A549 treated with CpdA at 1 μM for 4 hours (cell line): Measurements from ENCODE around the gene SLC25A24. TPM values are rescaled to one million over a fixed set of nuclear protein-coding genes. Genes with fewer than 3 reads are reported as not detected.

ENCODE experiments used
- total RNA-seq: library from RNA; stranded (reverse); fragments of 200-300 nt; extraction: Qiagen RNA extraction; gene quantifications from 5 replicates; pipeline ENCODE4 v1.2.3, GENCODE V29; 2022; ENCODE audit warnings: low read depth

The SLC25A24 gene
- total RNA-seq: 24.9 to 33.0 TPM (median 25.6 TPM) in 5 replicates

DNA sequence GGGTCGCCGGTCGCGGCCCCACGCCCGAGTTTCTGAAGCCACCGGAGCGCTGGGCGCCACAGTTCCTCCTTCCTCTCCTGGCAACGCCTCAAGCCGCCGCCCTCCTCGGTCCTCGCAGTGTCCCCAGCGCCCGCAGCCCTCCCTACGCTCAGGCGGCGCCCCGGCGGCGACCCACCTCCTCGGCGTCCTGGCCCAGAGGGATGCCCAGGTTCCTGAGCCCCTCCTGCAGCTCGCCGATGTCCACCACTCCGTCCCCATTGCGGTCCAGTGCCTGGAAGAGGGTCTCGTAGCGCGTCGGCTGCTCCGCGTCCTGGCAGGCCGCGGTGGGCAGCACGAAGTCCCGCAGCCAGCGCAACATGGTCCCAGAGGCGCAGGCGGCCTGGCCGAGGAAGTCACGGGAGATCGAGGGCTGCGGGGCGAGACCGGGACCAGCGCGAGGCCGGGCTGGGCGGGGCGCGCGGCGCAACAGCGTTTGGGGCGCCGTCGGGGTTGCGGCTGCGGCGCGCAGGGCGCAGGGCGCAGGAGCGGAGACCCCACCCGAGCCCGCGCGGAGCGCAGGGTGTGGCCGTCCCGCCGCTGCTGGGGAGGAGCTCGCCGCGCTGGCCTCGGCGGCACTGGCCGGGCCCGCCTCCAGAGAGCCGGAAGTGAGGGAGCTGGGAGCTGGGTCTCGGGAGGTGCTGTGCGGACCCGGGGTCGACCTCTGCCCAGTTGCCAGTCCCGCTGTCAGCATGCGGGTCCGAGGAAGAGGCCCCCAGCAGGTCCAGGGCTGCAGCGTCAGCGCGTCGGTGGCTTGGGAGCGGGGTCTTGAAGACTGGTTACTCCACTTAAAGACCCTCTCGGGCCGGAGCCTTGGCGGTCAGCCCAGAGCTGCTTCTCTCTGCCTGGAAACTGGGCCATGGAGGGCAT lies at the start of gene SLC25A24:
Gene SLC25A24, minus strand, starts transcription at position 563 of the 906 bp plus-strand sequence. Its CDS starts 205 bp downstream, at position 358.

DNA sequence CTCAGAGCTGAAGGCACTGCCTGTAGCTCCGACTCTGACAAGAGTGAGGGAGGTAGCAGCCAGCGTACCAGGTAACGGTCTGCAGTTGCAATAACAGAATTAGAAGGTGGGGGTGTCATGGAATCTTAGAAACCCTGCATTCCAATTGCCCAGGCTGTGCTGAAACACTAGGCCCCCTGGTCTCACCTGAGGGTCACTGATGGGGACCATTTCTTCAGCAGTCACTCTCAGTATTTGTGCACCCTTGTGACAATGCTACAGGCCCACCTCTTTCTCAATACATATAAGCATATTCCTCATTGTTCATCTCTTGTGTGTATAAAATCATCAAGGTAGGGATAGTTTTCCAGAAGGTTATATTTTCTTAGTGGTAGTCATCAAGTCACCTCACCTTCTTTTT lies 43.8 kb upstream of the SLC25A24 start, which contains the start of gene NBPF4:
Gene NBPF4, minus strand, starts transcription at position 101 of the 400 bp plus-strand sequence. CDS start 315 bp downstream, outside the sequence.

Other genes with a start within 250 kb of the SLC25A24 start
- gene VAV3, start 235.2 kb downstream of the SLC25A24 start, total RNA-seq: 1.1 to 2.2 TPM (median 1.9 TPM) in 5 replicates
- gene NBPF4, start 43.7 kb upstream of the SLC25A24 start, total RNA-seq: 0.13 to 0.24 TPM (median 0.18 TPM) in 5 replicates
- not detected in 5 replicates for gene NBPF6, start 250.0 kb upstream of the SLC25A24 start, total RNA-seq